HepG2 (cell line): ENCODE measurements around the gene UNG. TPM values are rescaled to one million over a fixed set of nuclear protein-coding genes. Genes with fewer than 3 reads are reported as not detected.

Experiments
- CHCHD3 ChIP-seq: sonication (generic); formaldehyde crosslinking; IDR thresholded peaks from 2 replicates; pipeline ENCODE4 v1.8.0; 2022; ENCODE audit warnings: mild to moderate bottlenecking, missing genetic modification reagents, moderate library complexity
- KDM3A ChIP-seq: IDR thresholded peaks from 2 replicates; pipeline ENCODE4 v1.6.1; 2018; ENCODE audit warnings: low read depth, missing compliant biosample characterization
- SAP130 ChIP-seq: IDR thresholded peaks from 2 replicates; pipeline ENCODE4 v1.6.1; 2016; ENCODE audit warnings: low read depth
- STAT5B ChIP-seq: sonication (generic); formaldehyde crosslinking; IDR thresholded peaks from 2 replicates; pipeline ENCODE4 v1.4.0; 2020; ENCODE audit warnings: missing genetic modification reagents
- YEATS2 ChIP-seq: sonication (generic); formaldehyde crosslinking; IDR thresholded peaks from 2 replicates; pipeline ENCODE4 v1.4.0; 2020; ENCODE audit warnings: missing genetic modification reagents, borderline replicate concordance
- ZNF160 ChIP-seq: sonication (generic); formaldehyde crosslinking; IDR thresholded peaks from 2 replicates; pipeline ENCODE4 v1.8.0; 2022; ENCODE audit warnings: mild to moderate bottlenecking, inconsistent platforms, missing genetic modification reagents
- ZNF430 ChIP-seq: sonication (generic); formaldehyde crosslinking; IDR thresholded peaks from 2 replicates; pipeline ENCODE4 v1.9.0; 2021; ENCODE audit warnings: mild to moderate bottlenecking, missing genetic modification reagents
- ZNF724P ChIP-seq: sonication (generic); formaldehyde crosslinking; IDR thresholded peaks from 2 replicates; pipeline ENCODE4 v1.8.0; 2022; ENCODE audit warnings: missing genetic modification reagents, borderline replicate concordance
- ZNF75D ChIP-seq: sonication (generic); formaldehyde crosslinking; IDR thresholded peaks from 2 replicates; pipeline ENCODE4 v1.8.1; 2023; ENCODE audit warnings: missing genetic modification reagents, mild to moderate bottlenecking, borderline replicate concordance
- ZNF766 ChIP-seq: sonication (generic); formaldehyde crosslinking; IDR thresholded peaks from 2 replicates; pipeline ENCODE4 v1.5.0; 2020; ENCODE audit warnings: missing genetic modification reagents, borderline replicate concordance
- ZNF782 ChIP-seq: sonication (generic); formaldehyde crosslinking; IDR thresholded peaks from 2 replicates; pipeline ENCODE4 v1.4.0; 2020; ENCODE audit warnings: missing genetic modification reagents, mild to moderate bottlenecking, borderline replicate concordance
- ZSCAN30 ChIP-seq: sonication (generic); formaldehyde crosslinking; IDR thresholded peaks from 2 replicates; pipeline ENCODE4 v1.5.0; 2020; ENCODE audit warnings: mild to moderate bottlenecking, missing genetic modification reagents
- polyA plus RNA-seq, 8 experiments: library from polyadenylated mRNA; depleted of rRNA in 3 of 8; stranded (reverse) in 7 of 8; unstranded in 1 of 8; fragments of >200 nt; fragmentation: Illumina TruSeq in 4 of 8; extraction: Trizol in 4 of 8; gene quantifications; 2 replicates each; pipeline versions ENCODE4 v1.2.1 to v1.2.3, GENCODE V29; 2011 to 2016; ENCODE audit warnings: low read depth in 4 of 8, missing spikeins in 1 of 8, mixed read lengths in 1 of 8; ENCODE audit not compliant: insufficient read depth in 1 of 8
- total RNA-seq, 5 experiments: library from RNA; depleted of rRNA; stranded (reverse); fragments of >200 nt; fragmentation: Illumina TruSeq; extraction: Trizol; gene quantifications; 2 replicates each; pipeline ENCODE4 v1.2.3, GENCODE V29; 2016; ENCODE audit warnings: low read depth in 1 of 5
- TF ChIP-seq, protein P1 (sequence below): IDR thresholded peaks from 2 replicates; pipeline ENCODE4 v1.6.1; 2016; ENCODE audit warnings: mild to moderate bottlenecking, missing biosample characterization, missing genetic modification reagents
- TF ChIP-seq, protein P2 (sequence below): sonication (generic); formaldehyde crosslinking; IDR thresholded peaks from 2 replicates; pipeline ENCODE4 v1.4.0; 2020; ENCODE audit warnings: missing genetic modification reagents
- TF ChIP-seq, protein P3 (sequence below): sonication (generic); formaldehyde crosslinking; IDR thresholded peaks from 2 replicates; pipeline ENCODE4 v1.4.0; 2020; ENCODE audit warnings: missing genetic modification reagents
- TF ChIP-seq, protein P4 (sequence below): sonication (generic); formaldehyde crosslinking; IDR thresholded peaks from 2 replicates; pipeline ENCODE4 v1.4.0; 2020; ENCODE audit warnings: missing genetic modification reagents
- TF ChIP-seq, protein P5 (sequence below): sonication (generic); formaldehyde crosslinking; IDR thresholded peaks from 2 replicates; pipeline ENCODE4 v1.4.0; 2020; ENCODE audit warnings: missing genetic modification reagents
- TF ChIP-seq, protein P6 (sequence below): sonication (generic); formaldehyde crosslinking; conservative IDR thresholded peaks from 2 replicates; pipeline ENCODE4 v1.4.0; 2020; ENCODE audit warnings: missing genetic modification reagents
- TF ChIP-seq, protein P7 (sequence below): IDR thresholded peaks from 2 replicates; pipeline ENCODE4 v1.6.1; 2016; ENCODE audit warnings: missing compliant biosample characterization, missing genetic modification reagents, borderline replicate concordance
- TF ChIP-seq, protein P8 (sequence below): sonication (generic); formaldehyde crosslinking; IDR thresholded peaks from 2 replicates; pipeline ENCODE4 v1.9.0; 2022; ENCODE audit warnings: low read depth, missing genetic modification reagents

The UNG gene
- total and polyA plus RNA-seq, 2 of the 13 experiments (the other 11 are each of a cell fraction or from before 2014, with no cell fraction given): 23.3 to 114 TPM

DNA sequence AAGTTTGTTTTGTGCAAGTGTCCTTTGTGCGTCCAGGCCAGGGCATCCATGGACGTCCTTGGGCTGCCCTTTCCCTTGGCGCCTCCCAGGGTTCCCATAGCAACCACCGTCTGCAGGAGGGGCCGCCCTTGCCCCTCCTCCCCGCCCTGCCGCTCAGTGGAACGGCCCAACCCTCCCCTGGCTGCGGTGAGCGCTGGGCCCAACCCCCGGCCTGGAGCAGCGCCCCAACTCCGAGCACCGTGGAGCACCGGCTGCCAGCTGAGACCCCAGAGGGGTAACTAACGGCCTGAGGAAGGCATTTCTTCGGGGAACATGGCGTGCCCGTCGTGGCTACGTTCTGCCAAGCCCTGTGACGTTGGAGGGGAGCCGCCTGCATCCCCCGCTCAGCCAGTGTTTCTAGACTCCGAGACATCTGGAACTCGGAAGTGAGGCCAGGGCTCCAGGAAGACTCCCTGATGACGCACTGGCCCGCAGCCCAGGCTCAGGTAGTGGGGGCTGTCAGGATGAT lies 13.6 kb downstream of the UNG start (continued):
- TF ChIP-seq, protein P1, sequence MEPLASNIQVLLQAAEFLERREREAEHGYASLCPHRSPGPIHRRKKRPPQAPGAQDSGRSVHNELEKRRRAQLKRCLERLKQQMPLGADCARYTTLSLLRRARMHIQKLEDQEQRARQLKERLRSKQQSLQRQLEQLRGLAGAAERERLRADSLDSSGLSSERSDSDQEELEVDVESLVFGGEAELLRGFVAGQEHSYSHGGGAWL (CRISPR knock-in tag): 0 out of 2 replicates have a peak, but pooled peaks have one; percentile 26
- TF ChIP-seq SAP130 (CRISPR knock-in tag) (peak; percentile 92), ZNF160 (CRISPR knock-in tag) (0 out of 2 replicates have a peak, but pooled peaks have one; percentile 64), ZNF782 (CRISPR knock-in tag) (no peak), STAT5B (CRISPR knock-in tag) (no peak), CHCHD3 (CRISPR knock-in tag) (no peak), YEATS2 (no peak), KDM3A (CRISPR knock-in tag) (no peak; the same call in 1 of the 2 replicates), ZNF724P (no peak), ZNF766 (CRISPR knock-in tag) (no peak), ZNF75D (CRISPR knock-in tag) (no peak), ZNF430 (CRISPR knock-in tag) (no peak), ZSCAN30 (CRISPR knock-in tag) (no peak)
- TF ChIP-seq, protein P2, sequence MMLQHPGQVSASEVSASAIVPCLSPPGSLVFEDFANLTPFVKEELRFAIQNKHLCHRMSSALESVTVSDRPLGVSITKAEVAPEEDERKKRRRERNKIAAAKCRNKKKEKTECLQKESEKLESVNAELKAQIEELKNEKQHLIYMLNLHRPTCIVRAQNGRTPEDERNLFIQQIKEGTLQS (CRISPR knock-in tag): 0 out of 2 replicates have a peak, but pooled peaks have one; percentile 22
- TF ChIP-seq, protein P3, sequence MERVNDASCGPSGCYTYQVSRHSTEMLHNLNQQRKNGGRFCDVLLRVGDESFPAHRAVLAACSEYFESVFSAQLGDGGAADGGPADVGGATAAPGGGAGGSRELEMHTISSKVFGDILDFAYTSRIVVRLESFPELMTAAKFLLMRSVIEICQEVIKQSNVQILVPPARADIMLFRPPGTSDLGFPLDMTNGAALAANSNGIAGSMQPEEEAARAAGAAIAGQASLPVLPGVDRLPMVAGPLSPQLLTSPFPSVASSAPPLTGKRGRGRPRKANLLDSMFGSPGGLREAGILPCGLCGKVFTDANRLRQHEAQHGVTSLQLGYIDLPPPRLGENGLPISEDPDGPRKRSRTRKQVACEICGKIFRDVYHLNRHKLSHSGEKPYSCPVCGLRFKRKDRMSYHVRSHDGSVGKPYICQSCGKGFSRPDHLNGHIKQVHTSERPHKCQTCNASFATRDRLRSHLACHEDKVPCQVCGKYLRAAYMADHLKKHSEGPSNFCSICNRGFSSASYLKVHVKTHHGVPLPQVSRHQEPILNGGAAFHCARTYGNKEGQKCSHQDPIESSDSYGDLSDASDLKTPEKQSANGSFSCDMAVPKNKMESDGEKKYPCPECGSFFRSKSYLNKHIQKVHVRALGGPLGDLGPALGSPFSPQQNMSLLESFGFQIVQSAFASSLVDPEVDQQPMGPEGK (CRISPR knock-in tag): peak; percentile 88
- TF ChIP-seq, protein P4, sequence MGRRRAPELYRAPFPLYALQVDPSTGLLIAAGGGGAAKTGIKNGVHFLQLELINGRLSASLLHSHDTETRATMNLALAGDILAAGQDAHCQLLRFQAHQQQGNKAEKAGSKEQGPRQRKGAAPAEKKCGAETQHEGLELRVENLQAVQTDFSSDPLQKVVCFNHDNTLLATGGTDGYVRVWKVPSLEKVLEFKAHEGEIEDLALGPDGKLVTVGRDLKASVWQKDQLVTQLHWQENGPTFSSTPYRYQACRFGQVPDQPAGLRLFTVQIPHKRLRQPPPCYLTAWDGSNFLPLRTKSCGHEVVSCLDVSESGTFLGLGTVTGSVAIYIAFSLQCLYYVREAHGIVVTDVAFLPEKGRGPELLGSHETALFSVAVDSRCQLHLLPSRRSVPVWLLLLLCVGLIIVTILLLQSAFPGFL (CRISPR knock-in tag): no peak
- TF ChIP-seq, protein P5, sequence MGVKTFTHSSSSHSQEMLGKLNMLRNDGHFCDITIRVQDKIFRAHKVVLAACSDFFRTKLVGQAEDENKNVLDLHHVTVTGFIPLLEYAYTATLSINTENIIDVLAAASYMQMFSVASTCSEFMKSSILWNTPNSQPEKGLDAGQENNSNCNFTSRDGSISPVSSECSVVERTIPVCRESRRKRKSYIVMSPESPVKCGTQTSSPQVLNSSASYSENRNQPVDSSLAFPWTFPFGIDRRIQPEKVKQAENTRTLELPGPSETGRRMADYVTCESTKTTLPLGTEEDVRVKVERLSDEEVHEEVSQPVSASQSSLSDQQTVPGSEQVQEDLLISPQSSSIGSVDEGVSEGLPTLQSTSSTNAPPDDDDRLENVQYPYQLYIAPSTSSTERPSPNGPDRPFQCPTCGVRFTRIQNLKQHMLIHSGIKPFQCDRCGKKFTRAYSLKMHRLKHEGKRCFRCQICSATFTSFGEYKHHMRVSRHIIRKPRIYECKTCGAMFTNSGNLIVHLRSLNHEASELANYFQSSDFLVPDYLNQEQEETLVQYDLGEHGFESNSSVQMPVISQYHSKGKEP (CRISPR knock-in tag): no peak
- TF ChIP-seq, protein P6, sequence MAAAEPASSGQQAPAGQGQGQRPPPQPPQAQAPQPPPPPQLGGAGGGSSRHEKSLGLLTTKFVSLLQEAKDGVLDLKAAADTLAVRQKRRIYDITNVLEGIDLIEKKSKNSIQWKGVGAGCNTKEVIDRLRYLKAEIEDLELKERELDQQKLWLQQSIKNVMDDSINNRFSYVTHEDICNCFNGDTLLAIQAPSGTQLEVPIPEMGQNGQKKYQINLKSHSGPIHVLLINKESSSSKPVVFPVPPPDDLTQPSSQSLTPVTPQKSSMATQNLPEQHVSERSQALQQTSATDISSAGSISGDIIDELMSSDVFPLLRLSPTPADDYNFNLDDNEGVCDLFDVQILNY: peak; percentile 44; the same call in 1 of the 2 replicates
- TF ChIP-seq, protein P7, sequence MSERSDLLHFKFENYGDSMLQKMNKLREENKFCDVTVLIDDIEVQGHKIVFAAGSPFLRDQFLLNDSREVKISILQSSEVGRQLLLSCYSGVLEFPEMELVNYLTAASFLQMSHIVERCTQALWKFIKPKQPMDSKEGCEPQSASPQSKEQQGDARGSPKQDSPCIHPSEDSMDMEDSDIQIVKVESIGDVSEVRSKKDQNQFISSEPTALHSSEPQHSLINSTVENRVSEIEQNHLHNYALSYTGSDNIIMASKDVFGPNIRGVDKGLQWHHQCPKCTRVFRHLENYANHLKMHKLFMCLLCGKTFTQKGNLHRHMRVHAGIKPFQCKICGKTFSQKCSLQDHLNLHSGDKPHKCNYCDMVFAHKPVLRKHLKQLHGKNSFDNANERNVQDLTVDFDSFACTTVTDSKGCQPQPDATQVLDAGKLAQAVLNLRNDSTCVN (CRISPR knock-in tag): peak; percentile 63; the same call in 1 of the 2 replicates
- TF ChIP-seq, protein P8, sequence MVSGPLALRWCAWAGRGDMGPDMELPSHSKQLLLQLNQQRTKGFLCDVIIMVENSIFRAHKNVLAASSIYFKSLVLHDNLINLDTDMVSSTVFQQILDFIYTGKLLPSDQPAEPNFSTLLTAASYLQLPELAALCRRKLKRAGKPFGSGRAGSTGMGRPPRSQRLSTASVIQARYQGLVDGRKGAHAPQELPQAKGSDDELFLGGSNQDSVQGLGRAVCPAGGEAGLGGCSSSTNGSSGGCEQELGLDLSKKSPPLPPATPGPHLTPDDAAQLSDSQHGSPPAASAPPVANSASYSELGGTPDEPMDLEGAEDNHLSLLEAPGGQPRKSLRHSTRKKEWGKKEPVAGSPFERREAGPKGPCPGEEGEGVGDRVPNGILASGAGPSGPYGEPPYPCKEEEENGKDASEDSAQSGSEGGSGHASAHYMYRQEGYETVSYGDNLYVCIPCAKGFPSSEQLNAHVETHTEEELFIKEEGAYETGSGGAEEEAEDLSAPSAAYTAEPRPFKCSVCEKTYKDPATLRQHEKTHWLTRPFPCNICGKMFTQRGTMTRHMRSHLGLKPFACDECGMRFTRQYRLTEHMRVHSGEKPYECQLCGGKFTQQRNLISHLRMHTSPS (CRISPR knock-in tag): no peak; the same call in 1 of the 2 replicates
